HAP-1 (cell line): ENCODE results near the gene FCRL6.

ENCODE experiments used
- DNase-seq, 2 experiments: peaks; one replicate each; pipeline ENCODE4 v3.0.0-alpha.2; 2016 to 2020; ENCODE audit warnings: low spot score in 2 of 2
- H3K27me3 ChIP-seq: fragments of 250-450 bp; sonication (Bioruptor Pico); 2 replicates; pipeline ENCODE4 v1.5.1; 2020; ENCODE audit warnings: low read depth, mild to moderate bottlenecking, moderate library complexity
- H3K36me3 ChIP-seq: fragments of 250-450 bp; sonication (Bioruptor Pico); replicated peaks from 2 replicates; pipeline ENCODE4 v1.5.1; 2020; ENCODE audit warnings: mild to moderate bottlenecking
- H3K4me1 ChIP-seq: fragments of 250-450 bp; sonication (Bioruptor Pico); 2 replicates; pipeline ENCODE4 v1.5.1; 2020; ENCODE audit warnings: mild to moderate bottlenecking
- H3K4me3 ChIP-seq: fragments of 250-450 bp; sonication (Bioruptor Pico); 2 replicates; pipeline ENCODE4 v1.5.1; 2020; ENCODE audit warnings: mild to moderate bottlenecking, moderate library complexity
- H3K9me3 ChIP-seq: fragments of 250-450 bp; sonication (Bioruptor Pico); 2 replicates; pipeline ENCODE4 v1.5.1; 2020; ENCODE audit warnings: mild to moderate bottlenecking, moderate library complexity
- in situ Hi-C: fragments of 300-500 bp; cut with MboI; formaldehyde crosslinking; loops from 3 replicates; pipeline ENCODE4 v1.14.3; 2020; ENCODE audit warnings: low sequenced_read_pairs, inconsistent platforms, mixed read lengths

The FCRL6 gene, protein sequence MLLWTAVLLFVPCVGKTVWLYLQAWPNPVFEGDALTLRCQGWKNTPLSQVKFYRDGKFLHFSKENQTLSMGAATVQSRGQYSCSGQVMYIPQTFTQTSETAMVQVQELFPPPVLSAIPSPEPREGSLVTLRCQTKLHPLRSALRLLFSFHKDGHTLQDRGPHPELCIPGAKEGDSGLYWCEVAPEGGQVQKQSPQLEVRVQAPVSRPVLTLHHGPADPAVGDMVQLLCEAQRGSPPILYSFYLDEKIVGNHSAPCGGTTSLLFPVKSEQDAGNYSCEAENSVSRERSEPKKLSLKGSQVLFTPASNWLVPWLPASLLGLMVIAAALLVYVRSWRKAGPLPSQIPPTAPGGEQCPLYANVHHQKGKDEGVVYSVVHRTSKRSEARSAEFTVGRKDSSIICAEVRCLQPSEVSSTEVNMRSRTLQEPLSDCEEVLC

GRCh38 chr1:159802111-159802510 lies at the start of gene FCRL6:
FCRL6 (plus strand) TSS chr1:159802360; CDS start chr1:159802425, 65 bp downstream.
- DNase-seq: no peak
- no peak within 1 kb of the TSS for H3K4me3 ChIP-seq
- H3K4me1 ChIP-seq: no peaks in the 10 kb centered on the region
- in situ Hi-C loops: no loop called here
- H3K9me3 ChIP-seq: no peaks in the 10 kb centered on the region
- peaks cover 14% of the 10 kb centered on the region; the same call in 1 of the 2 replicates for H3K27me3 ChIP-seq
- no peaks in the 10 kb centered on the region for H3K36me3 ChIP-seq

DNA sequence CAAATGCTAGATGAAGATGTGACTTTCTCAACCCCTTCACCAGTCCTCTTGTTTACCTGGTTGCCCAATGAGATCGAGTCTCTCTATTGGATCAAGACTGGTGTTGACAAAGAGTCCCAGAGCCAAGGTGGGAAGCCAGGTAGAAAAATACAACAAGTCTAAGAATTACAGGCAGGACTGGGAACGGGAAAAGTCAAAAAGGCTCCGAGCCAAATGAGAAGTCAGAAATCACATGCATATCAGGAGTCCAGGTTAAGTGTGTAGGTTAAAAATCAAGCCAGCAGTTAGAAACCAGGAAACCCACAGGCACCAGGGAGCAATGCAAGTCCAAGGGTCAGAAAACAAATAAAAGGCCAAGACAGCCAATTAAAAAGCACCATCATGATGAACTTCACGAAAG lies 48.8 kb upstream of the FCRL6 start:
- DNase-seq: no peak
- H3K36me3 ChIP-seq: no peaks in the 10 kb centered on the region
- no peak overlapping the region for H3K4me3 ChIP-seq
- H3K27me3 ChIP-seq: no peaks in the 10 kb centered on the region
- in situ Hi-C loops: no loop called here
- no peaks in the 10 kb centered on the region for H3K9me3 ChIP-seq
- H3K4me1 ChIP-seq: no peaks in the 10 kb centered on the region

- in situ Hi-C loops: no loop called here
- DNase-seq: no peak
Observed at GRCh38 chr1:159755451-159756007, 46.6 kb upstream of the FCRL6 start.

GRCh38 chr1:159756397-159756796 lies 45.8 kb upstream of the FCRL6 start:
- in situ Hi-C loops: no loop called here
- H3K36me3 ChIP-seq: no peaks in the 10 kb centered on the region
- no peaks in the 10 kb centered on the region for H3K27me3 ChIP-seq
- no peak overlapping the region for H3K4me3 ChIP-seq
- H3K9me3 ChIP-seq: no peaks in the 10 kb centered on the region
- H3K4me1 ChIP-seq: no peaks in the 10 kb centered on the region
- DNase-seq: no peak

More at GRCh38 chr1:159755451-159756007, 46.6 kb upstream of the FCRL6 start:
- Histone ChIP-seq H3K4me1 (no peaks in the 10 kb centered on the region), H3K27me3 (no peaks in the 10 kb centered on the region), H3K36me3 (no peaks in the 10 kb centered on the region), H3K4me3 (no peak overlapping the region), H3K9me3 (no peaks in the 10 kb centered on the region)

- no peaks in the 10 kb centered on the region for H3K36me3 ChIP-seq
Observed at GRCh38 chr1:159763686-159764085, 38.5 kb upstream of the FCRL6 start.

DNA sequence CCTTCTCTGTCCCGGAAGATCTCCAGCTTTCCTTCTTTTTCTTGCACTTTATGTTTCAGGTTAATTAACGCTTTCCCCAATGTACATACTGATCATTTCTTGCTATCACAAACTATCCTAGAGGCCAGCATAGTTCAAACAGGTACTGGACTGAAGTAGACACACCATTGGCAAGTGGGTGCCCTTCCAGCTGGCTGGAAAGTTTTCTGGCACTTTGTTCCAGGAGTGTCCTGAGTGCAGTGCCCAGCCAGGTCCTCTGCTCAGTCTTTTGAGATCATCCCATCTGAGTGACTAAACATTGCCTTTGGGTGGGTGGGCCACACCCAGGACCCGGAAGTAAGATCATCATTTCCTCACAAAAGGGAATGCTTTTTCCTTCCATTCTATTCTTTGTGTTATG lies 36.4 kb upstream of the FCRL6 start:
- no peaks in the 10 kb centered on the region for H3K36me3 ChIP-seq
- no peaks in the 10 kb centered on the region for H3K4me1 ChIP-seq
- no peak for DNase-seq
- no peaks in the 10 kb centered on the region for H3K9me3 ChIP-seq
- H3K27me3 ChIP-seq: no peaks in the 10 kb centered on the region
- in situ Hi-C loops: no loop called here
- H3K4me3 ChIP-seq: no peak overlapping the region

More at GRCh38 chr1:159763686-159764085, 38.5 kb upstream of the FCRL6 start:
- Histone ChIP-seq H3K9me3 (no peaks in the 10 kb centered on the region), H3K4me1 (no peaks in the 10 kb centered on the region), H3K27me3 (no peaks in the 10 kb centered on the region), H3K4me3 (no peak overlapping the region)
- no peak for DNase-seq
- in situ Hi-C loops: no loop called here

- Histone ChIP-seq H3K27me3 (no peaks in the 10 kb centered on the region), H3K4me3 (no peak overlapping the region), H3K9me3 (no peaks in the 10 kb centered on the region), H3K4me1 (no peaks in the 10 kb centered on the region), H3K36me3 (no peaks in the 10 kb centered on the region)
- in situ Hi-C loops: no loop called here
- no peak for DNase-seq
Observed at GRCh38 chr1:159771127-159771895, 30.8 kb upstream of the FCRL6 start.

DNA sequence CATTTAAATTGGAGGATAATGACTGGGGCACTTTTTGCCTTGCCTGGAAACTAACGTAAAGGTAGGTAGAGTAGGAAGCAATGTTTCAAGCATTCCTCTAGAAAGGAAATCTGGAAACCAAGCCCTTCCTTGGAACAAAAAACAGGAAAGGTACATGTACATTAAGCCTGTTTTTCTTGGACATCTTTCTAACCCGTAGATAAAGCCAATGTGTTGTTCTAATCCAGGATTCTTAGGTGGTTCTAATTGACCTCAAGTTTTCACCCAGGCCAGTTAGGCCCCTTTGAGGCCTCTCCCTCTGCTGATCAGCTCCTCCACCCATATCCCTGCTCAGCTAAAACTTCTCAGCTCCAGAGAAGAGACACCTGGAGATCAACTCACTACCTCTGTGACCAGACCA lies 27.7 kb upstream of the FCRL6 start:
- in situ Hi-C loops: no loop called here
- no peak for DNase-seq

GRCh38 chr1:159775716-159776115 lies 26.4 kb upstream of the FCRL6 start:
- peaks cover 4% of the 10 kb centered on the region; the same call in 1 of the 2 replicates for H3K4me1 ChIP-seq
- no peak overlapping the region for H3K4me3 ChIP-seq
- H3K27me3 ChIP-seq: no peaks in the 10 kb centered on the region
- H3K36me3 ChIP-seq: no peaks in the 10 kb centered on the region
- in situ Hi-C loops: no loop called here
- no peaks in the 10 kb centered on the region for H3K9me3 ChIP-seq
- no peak for DNase-seq

More for the DNA sequence above, 27.7 kb upstream of the FCRL6 start:
- H3K27me3 ChIP-seq: no peaks in the 10 kb centered on the region
- no peak overlapping the region for H3K4me3 ChIP-seq
- no peaks in the 10 kb centered on the region for H3K9me3 ChIP-seq
- no peaks in the 10 kb centered on the region for H3K4me1 ChIP-seq
- H3K36me3 ChIP-seq: no peaks in the 10 kb centered on the region

DNA sequence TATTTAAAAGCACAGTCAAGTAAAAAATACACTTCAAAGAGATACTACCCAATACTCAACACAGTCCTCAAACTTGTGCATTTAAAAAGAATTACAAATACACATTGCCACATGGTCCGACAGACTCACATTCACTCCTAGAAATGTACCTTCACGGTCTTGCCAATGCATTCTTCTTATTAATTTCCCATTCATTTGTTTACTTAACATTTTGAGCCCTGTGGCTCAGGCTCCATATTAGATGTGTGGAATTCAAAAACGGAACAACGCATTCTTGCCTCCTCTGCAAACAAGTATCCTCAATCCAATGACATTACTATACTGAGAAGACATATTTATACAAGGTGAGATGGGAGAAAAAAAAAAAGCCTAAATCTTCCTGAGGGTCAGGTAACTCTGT lies 23.9 kb upstream of the FCRL6 start:
- Histone ChIP-seq H3K9me3 (no peaks in the 10 kb centered on the region), H3K4me3 (no peak overlapping the region), H3K4me1 (peaks cover 4% of the 10 kb centered on the region; the same call in 1 of the 2 replicates), H3K27me3 (no peaks in the 10 kb centered on the region), H3K36me3 (no peaks in the 10 kb centered on the region)
- in situ Hi-C loops: no loop called here
- DNase-seq: no peak

- in situ Hi-C loops: no loop called here
- Histone ChIP-seq H3K4me1 (peaks cover 4% of the 10 kb centered on the region; the same call in 1 of the 2 replicates), H3K9me3 (no peaks in the 10 kb centered on the region), H3K4me3 (no peak overlapping the region), H3K36me3 (no peaks in the 10 kb centered on the region), H3K27me3 (no peaks in the 10 kb centered on the region)
- no peak for DNase-seq
Observed at GRCh38 chr1:159779403-159779851, 22.7 kb upstream of the FCRL6 start.

GRCh38 chr1:159780583-159781582 lies 21.3 kb upstream of the FCRL6 start, which contains the start of gene DUSP23:
DUSP23 (plus strand) TSS chr1:159780962; CDS start chr1:159781101, 139 bp downstream.
- in situ Hi-C loops: loop anchor here (10.0 kb wide), 1 partner anchor 254 kb away; the partner anchor contains the start of gene PIGM
- DNase-seq: peak; percentile 92 to 96
- peaks cover 4% of the 10 kb centered on the region; the same call in 1 of the 2 replicates for H3K4me1 ChIP-seq
- H3K36me3 ChIP-seq: no peaks in the 10 kb centered on the region
- H3K9me3 ChIP-seq: no peaks in the 10 kb centered on the region
- peak within 1 kb of the TSS; percentile 37 for H3K4me3 ChIP-seq
- H3K27me3 ChIP-seq: no peaks in the 10 kb centered on the region
